Heart left ventricle (tissue), 16 donors: ENCODE data around the gene LYPD6B. TPM values are rescaled to one million over a fixed set of nuclear protein-coding genes. Genes with fewer than 3 reads are reported as not detected.
A peak's percentile ranks its signal among the peaks of the same experiment; 100 is the strongest.

ENCODE experiments used
- ATAC-seq, 4 donors: fragments of 200-7000 bp; cut with Tn5 transposase; one replicate each; pipeline ENCODE4 v1.9.1; 2020 to 2022; ENCODE audit warnings: moderate library complexity in 4 of 4, mild to moderate bottlenecking in 3 of 4, moderate number of reproducible peaks in 1 of 4
- DNase-seq, 5 donors: peaks; one replicate each; pipeline ENCODE4 v3.0.0-alpha.2; 2020
- H3K27ac ChIP-seq, 12 donors: fragments of 200-600 bp; sonication (generic) in 4 of 12; one replicate each; pipeline versions ENCODE4 v1.5.0 to v1.8.0; 2016 to 2022; ENCODE audit warnings: mild to moderate bottlenecking in 2 of 12
- H3K27me3 ChIP-seq, 9 donors: fragments of 200-600 bp; sonication (generic) in 2 of 9; one replicate each; pipeline versions ENCODE4 v1.5.1 to v1.8.0; 2016 to 2022; ENCODE audit warnings: mild to moderate bottlenecking in 3 of 9
- H3K36me3 ChIP-seq, 9 donors: fragments of 200-600 bp; sonication (generic) in 2 of 9; one replicate each; pipeline versions ENCODE4 v1.5.0 to v1.8.0; 2018 to 2022; ENCODE audit warnings: mild to moderate bottlenecking in 2 of 9
- H3K4me1 ChIP-seq, 12 donors: fragments of 200-600 bp; sonication (generic) in 4 of 12; one replicate each; pipeline versions ENCODE4 v1.5.0 to v1.8.0; 2016 to 2022; ENCODE audit warnings: mild to moderate bottlenecking in 3 of 12
- H3K4me3 ChIP-seq, 12 donors: fragments of 200-600 bp; sonication (generic) in 4 of 12; one replicate each; pipeline versions ENCODE4 v1.5.0 to v1.8.0; 2017 to 2022; ENCODE audit warnings: mild to moderate bottlenecking in 9 of 12, moderate library complexity in 4 of 12
- H3K9me3 ChIP-seq, 12 donors: fragments of 200-600 bp; sonication (generic) in 4 of 12; one replicate each; pipeline versions ENCODE4 v1.5.0 to v1.8.0; 2016 to 2022; ENCODE audit warnings: mild to moderate bottlenecking in 1 of 12
- POLR2A ChIP-seq, 2 donors: fragments of 450-650 bp; IDR thresholded peaks; one replicate each; pipeline ENCODE4 v1.6.1; 2017; ENCODE audit warnings: antibody characterized with exemption in 2 of 2, mild to moderate bottlenecking in 2 of 2, moderate library complexity in 2 of 2
- WGBS, 4 donors: extraction: QIAGEN DNeasy Blood & Tissue Kit in 2 of 4; methylation state at CpG; one replicate each; pipeline versions ENCODE4 v1.1.5 to v1.1.7; 2013 to 2018; 5-methylcytosine and 5-hydroxymethylcytosine counted together
- intact Hi-C, 10 donors: fragments of 100-400 bp; cut with DNase I; formaldehyde crosslinking; loops; one replicate each; pipeline versions ENCODE4 v1.11.1 to v1.14.2; 2022
- polyA plus RNA-seq, 2 donors: library from polyadenylated mRNA; stranded (reverse); fragments of 200-250 nt; gene quantifications; one replicate each; pipeline ENCODE4 v1.2.3, GENCODE V29; 2013
- total RNA-seq, 9 donors: library from RNA; depleted of rRNA in 2 of 9; stranded (reverse); fragments of >200 nt in 2 of 9; fragmentation: NEBNext Ultra II Directional in 3 of 9; extraction: Animal tissue kit (Norgen Biotek cat#: 25700) in 3 of 9; gene quantifications; one replicate each; pipeline versions ENCODE4 v1.1.0 to v1.2.4, GENCODE V29; 2016 to 2023
- TF ChIP-seq, protein P1 (sequence below), 12 donors: fragments of 200-600 bp; sonication (generic) in 4 of 12; IDR thresholded peaks; one replicate each; pipeline versions ENCODE4 v1.5.0 to v1.8.0; 2018 to 2022; ENCODE audit warnings: antibody characterized with exemption in 12 of 12, mild to moderate bottlenecking in 5 of 12
- donor health status: ischemic (EF 13 %, LVEDD 7.1; RV severe dilation, severe dysfunction).
- donor health status: healthy with polysubstance abuse.
- donor health status: DM: no; HTN: yes; CAD: no.
- donor health status: DM: no; HTN: no; CAD: no.
- donor health status: ischemic (EF 25% LVEDD 6.9; RV normal size, moderate dysfunction).
- donor health status: ischemic (EF 25% LVEDD 5.7; RV mildly dilated, moderate dysfunction).
- donor health status: healthy.
- donor health status: DM: yes; HTN: yes; CAD: no.
- donor health status: ischemic (EF 35%, LVEDD 5.7; RV mildly dilated, moderate dysfunction).
- donor health status: nonischemic (EF 11% LVEDD 7.7; RV severe dilation, severe dysfunction).
- donor health status: DM: yes; HTN: yes; CAD: no.
- donor health status: PGD.
- donor health status: ischemic (EF 29% LVEDD 5.4; RV normal size, mild dysfunction).
- donor health status: nonischemic (EF 23%, LVEDD 6.1; RV moderate dilation, normal function).

The LYPD6B gene
- total and polyA plus RNA-seq, 11 donors: not detected

DNA sequence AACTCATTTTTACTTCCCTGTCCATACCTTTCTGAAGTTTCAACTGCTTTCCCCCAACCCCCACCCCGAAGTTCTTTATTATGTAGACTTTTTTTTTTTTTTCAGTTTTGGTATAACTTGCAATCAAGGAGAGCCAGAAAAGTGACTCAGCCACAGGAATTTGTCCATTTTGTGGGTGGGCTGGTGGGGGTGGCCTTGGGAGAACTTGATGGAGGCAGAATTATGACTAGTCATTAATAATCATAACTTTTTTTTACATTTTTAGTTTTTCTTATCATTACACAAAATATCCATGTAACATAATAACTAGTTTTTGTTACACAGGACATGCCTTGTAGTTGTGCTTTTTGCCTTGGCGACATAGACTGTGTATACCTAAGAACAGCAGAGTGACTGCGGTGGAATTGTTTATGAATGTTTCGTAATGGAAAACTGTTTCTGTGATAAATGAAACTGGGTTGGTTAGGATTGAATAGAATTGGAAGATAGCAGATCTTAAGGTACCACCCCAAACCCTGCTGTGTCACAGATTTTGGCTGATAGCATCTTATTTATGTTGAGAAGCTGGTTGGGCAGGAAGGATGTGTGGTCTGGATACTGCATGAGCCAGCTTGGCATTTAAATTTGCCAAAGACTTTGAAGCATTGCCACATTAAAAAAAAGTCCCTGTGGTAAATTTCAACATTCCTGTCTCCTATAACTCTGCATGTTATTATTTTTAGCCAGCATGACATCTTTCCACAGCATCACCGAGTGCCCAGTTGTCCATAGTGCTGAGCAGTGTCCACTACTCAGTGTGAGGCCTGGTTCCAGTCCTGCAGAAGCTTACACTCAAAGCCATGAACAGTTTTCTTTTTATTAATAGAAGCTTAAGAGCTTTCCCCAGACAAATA is 30.7 kb downstream of the LYPD6B start:
- H3K27ac ChIP-seq: no peak overlapping the region
- peaks cover 0 to 8% (median 0%) of the 10 kb centered on the region in 12 donors for H3K4me1 ChIP-seq
- peak in 2 of 4 donors; percentile 47 to 70 for ATAC-seq
- H3K27me3 ChIP-seq: no peaks in the 10 kb centered on the region
- TF ChIP-seq, protein P1, sequence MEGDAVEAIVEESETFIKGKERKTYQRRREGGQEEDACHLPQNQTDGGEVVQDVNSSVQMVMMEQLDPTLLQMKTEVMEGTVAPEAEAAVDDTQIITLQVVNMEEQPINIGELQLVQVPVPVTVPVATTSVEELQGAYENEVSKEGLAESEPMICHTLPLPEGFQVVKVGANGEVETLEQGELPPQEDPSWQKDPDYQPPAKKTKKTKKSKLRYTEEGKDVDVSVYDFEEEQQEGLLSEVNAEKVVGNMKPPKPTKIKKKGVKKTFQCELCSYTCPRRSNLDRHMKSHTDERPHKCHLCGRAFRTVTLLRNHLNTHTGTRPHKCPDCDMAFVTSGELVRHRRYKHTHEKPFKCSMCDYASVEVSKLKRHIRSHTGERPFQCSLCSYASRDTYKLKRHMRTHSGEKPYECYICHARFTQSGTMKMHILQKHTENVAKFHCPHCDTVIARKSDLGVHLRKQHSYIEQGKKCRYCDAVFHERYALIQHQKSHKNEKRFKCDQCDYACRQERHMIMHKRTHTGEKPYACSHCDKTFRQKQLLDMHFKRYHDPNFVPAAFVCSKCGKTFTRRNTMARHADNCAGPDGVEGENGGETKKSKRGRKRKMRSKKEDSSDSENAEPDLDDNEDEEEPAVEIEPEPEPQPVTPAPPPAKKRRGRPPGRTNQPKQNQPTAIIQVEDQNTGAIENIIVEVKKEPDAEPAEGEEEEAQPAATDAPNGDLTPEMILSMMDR (IDR thresholded peaks at IDR 0.05): no peak
- no peak for TF ChIP-seq POLR2A (IDR thresholded peaks at IDR 0.05)
- no peak overlapping the region for H3K4me3 ChIP-seq
- intact Hi-C loops: no loop called here
- H3K36me3 ChIP-seq: no peaks in the 10 kb centered on the region
- H3K9me3 ChIP-seq: no peaks in the 10 kb centered on the region
- 63 to 76% (median 69%) methylated on average over 5 of the region's 5 CpGs for WGBS, 4 donors
- no peak for DNase-seq

DNA sequence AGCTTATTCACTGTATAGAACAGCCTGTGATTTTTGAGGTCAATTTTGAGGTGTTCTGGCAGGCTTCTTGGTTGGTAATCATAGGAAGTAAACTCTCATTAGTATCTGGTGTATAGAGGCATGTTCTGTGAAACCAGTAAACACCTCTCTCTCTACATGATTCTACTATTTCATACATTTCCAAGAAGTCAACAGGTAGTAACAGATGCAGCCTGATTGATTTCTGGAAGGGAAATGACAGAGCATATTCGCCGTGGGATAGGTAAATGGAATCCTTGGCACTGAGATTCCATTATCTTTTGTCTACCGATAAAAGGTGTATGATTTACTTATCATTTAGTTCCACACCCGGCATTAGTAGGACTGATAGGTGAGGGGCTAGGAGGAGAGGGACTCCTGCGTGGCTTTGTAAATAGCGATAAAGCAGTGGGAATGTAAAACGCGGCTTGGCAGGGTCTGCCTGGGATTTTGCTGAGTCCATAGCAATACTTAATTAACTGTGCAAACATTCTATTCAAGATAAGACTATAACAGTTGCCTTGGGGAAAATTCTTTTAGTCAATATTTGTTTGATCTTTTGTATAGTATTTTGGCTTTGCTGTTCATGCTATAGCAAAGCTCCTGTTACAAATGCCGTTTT is 32.3 kb downstream of the LYPD6B start:
- H3K27ac ChIP-seq: no peak overlapping the region
- no peaks in the 10 kb centered on the region for H3K27me3 ChIP-seq
- ATAC-seq: no peak
- no peak for TF ChIP-seq POLR2A (IDR thresholded peaks at IDR 0.05)
- TF ChIP-seq, protein P1 (IDR thresholded peaks at IDR 0.05): no peak
- intact Hi-C loops: no loop called here
- no peaks in the 10 kb centered on the region for H3K36me3 ChIP-seq
- WGBS, 4 donors: 59 to 69% (median 61%) methylated on average over 9 of the region's 9 CpGs
- H3K4me1 ChIP-seq: peaks cover 0 to 8% (median 0%) of the 10 kb centered on the region in 12 donors
- no peak for DNase-seq
- no peaks in the 10 kb centered on the region for H3K9me3 ChIP-seq
- H3K4me3 ChIP-seq: no peak overlapping the region

GRCh38 chr2:149075105-149075504 is 36.6 kb downstream of the LYPD6B start:
- Histone ChIP-seq H3K36me3 (no peaks in the 10 kb centered on the region), H3K4me3 (no peak overlapping the region), H3K27ac (no peak overlapping the region), H3K9me3 (no peaks in the 10 kb centered on the region), H3K27me3 (no peaks in the 10 kb centered on the region), H3K4me1 (no peaks in the 10 kb centered on the region)
- intact Hi-C loops: no loop called here
- ATAC-seq: no peak
- no peak for DNase-seq
- 82 to 87% (median 84%) methylated on average over 2 of the region's 2 CpGs for WGBS, 4 donors
- TF ChIP-seq, protein P1 (IDR thresholded peaks at IDR 0.05): no peak
- no peak for TF ChIP-seq POLR2A (IDR thresholded peaks at IDR 0.05)

DNA sequence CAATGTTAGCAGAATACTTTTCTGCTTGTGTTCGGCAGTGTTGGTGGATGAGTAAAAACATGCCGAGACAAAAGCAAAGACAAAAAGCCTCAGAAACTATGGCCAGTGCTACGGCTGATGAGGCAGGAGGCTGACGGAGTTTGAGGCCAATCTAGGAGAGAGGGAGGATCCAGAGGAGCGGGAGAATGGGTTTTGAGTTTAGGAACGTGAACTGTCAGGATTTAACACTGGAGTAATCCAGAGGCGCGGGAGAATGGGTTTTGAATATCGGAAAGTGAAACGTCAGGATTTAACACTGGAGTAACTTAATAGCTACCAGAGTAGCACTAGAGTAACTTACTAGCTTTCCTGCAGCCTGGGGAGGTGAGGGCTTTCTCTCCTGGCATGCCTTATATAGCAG is 37.4 kb downstream of the LYPD6B start:
- H3K4me3 ChIP-seq: peak overlapping the region in 1 of 12 donors; percentile 7
- DNase-seq: no peak
- no peak for ATAC-seq
- H3K4me1 ChIP-seq: no peaks in the 10 kb centered on the region
- no peaks in the 10 kb centered on the region for H3K36me3 ChIP-seq
- intact Hi-C loops: no loop called here
- H3K9me3 ChIP-seq: no peaks in the 10 kb centered on the region
- TF ChIP-seq, protein P1 (IDR thresholded peaks at IDR 0.05): no peak
- no peak for TF ChIP-seq POLR2A (IDR thresholded peaks at IDR 0.05)
- 70 to 79% (median 75%) methylated on average over 10 of the region's 10 CpGs for WGBS, 4 donors
- no peak overlapping the region for H3K27ac ChIP-seq
- no peaks in the 10 kb centered on the region for H3K27me3 ChIP-seq
